ENCODE data around the gene UGT2A2. TPM values are rescaled to one million over a fixed set of nuclear protein-coding genes. Genes with fewer than 3 reads are reported as not detected.
A peak's percentile ranks its signal among the peaks of the same experiment; 100 is the strongest.

UGT2A2 gene
- total RNA-seq, 1 experiment from 2014 or later: not detected

- no TSS peak for BruUV-seq (replicated peaks)
- no peaks in the 10 kb centered on the region for H3K4me1 ChIP-seq (ENCODE audit: insufficient read depth, low read length, poor library complexity, severe bottlenecking)
- ChIA-PET CTCF (no interaction called here), POLR2A (ENCODE audit: low non-redundant PET) (no interaction called here)
- H3K9me3 ChIP-seq (ENCODE audit: low read depth, low read length, poor library complexity, severe bottlenecking): no peaks in the 10 kb centered on the region
- no peak overlapping the region for H3K27ac ChIP-seq (ENCODE audit: low read depth, low read length, poor library complexity, severe bottlenecking)
- no peak for TF ChIP-seq EZH2 (IDR thresholded peaks at IDR 0.05; ENCODE audit: borderline replicate concordance, low read depth, low read length, poor library complexity, severe bottlenecking)
- TF ChIP-seq CTCF (conservative IDR thresholded peaks at IDR 0.05; ENCODE audit: low read depth, low read length): no peak
- no peak overlapping the region for H3K4me3 ChIP-seq (ENCODE audit: low read depth, low read length, poor library complexity, severe bottlenecking)
- no peaks in the 10 kb centered on the region for H3K36me3 ChIP-seq (ENCODE audit: insufficient read depth, low read length, poor library complexity, severe bottlenecking)
- DNase-seq (ENCODE audit: low spot score): peak; percentile 0
- H3K27me3 ChIP-seq (replicated peaks; ENCODE audit: insufficient read depth, low read depth, low read length, poor library complexity): no peaks in the 10 kb centered on the region
- intact Hi-C loops (cut with micrococcal nuclease; ENCODE audit: unreplicated experiment): no loop called here
Observed at GRCh38 chr4:69594382-69594781, 45.1 kb downstream of the UGT2A2 start.

GRCh38 chr4:69591364-69591763, 48.1 kb downstream of the UGT2A2 start:
- Histone ChIP-seq H3K27ac (ENCODE audit: low read depth, low read length, poor library complexity, severe bottlenecking) (no peak overlapping the region), H3K4me1 (ENCODE audit: insufficient read depth, low read length, poor library complexity, severe bottlenecking) (no peaks in the 10 kb centered on the region), H3K9me3 (ENCODE audit: low read depth, low read length, poor library complexity, severe bottlenecking) (no peaks in the 10 kb centered on the region), H3K36me3 (ENCODE audit: insufficient read depth, low read length, poor library complexity, severe bottlenecking) (no peaks in the 10 kb centered on the region), H3K4me3 (ENCODE audit: low read depth, low read length, poor library complexity, severe bottlenecking) (no peak overlapping the region), H3K27me3 (replicated peaks; ENCODE audit: insufficient read depth, low read depth, low read length, poor library complexity) (no peaks in the 10 kb centered on the region)
- TF ChIP-seq CTCF (conservative IDR thresholded peaks at IDR 0.05; ENCODE audit: low read depth, low read length) (no peak), EZH2 (IDR thresholded peaks at IDR 0.05; ENCODE audit: borderline replicate concordance, low read depth, low read length, poor library complexity, severe bottlenecking) (no peak)
- ChIA-PET POLR2A (ENCODE audit: low non-redundant PET) (no interaction called here), CTCF (no interaction called here)
- no TSS peak for BruUV-seq (replicated peaks)
- DNase-seq (ENCODE audit: low spot score): no peak
- intact Hi-C loops (cut with micrococcal nuclease; ENCODE audit: unreplicated experiment): no loop called here

- no peaks in the 10 kb centered on the region for H3K9me3 ChIP-seq (ENCODE audit: low read depth, low read length, poor library complexity, severe bottlenecking)
- no peak for TF ChIP-seq EZH2 (IDR thresholded peaks at IDR 0.05; ENCODE audit: borderline replicate concordance, low read depth, low read length, poor library complexity, severe bottlenecking)
- TF ChIP-seq CTCF (conservative IDR thresholded peaks at IDR 0.05; ENCODE audit: low read depth, low read length): no peak
- intact Hi-C loops (cut with micrococcal nuclease; ENCODE audit: unreplicated experiment): no loop called here
- no peaks in the 10 kb centered on the region for H3K36me3 ChIP-seq (ENCODE audit: insufficient read depth, low read length, poor library complexity, severe bottlenecking)
- BruUV-seq (replicated peaks): no TSS peak
- no peak overlapping the region for H3K27ac ChIP-seq (ENCODE audit: low read depth, low read length, poor library complexity, severe bottlenecking)
- H3K4me3 ChIP-seq (ENCODE audit: low read depth, low read length, poor library complexity, severe bottlenecking): no peak overlapping the region
- CTCF ChIA-PET: no interaction called here
- no peak for DNase-seq (ENCODE audit: low spot score)
- no peaks in the 10 kb centered on the region for H3K4me1 ChIP-seq (ENCODE audit: insufficient read depth, low read length, poor library complexity, severe bottlenecking)
- no peaks in the 10 kb centered on the region for H3K27me3 ChIP-seq (replicated peaks; ENCODE audit: insufficient read depth, low read depth, low read length, poor library complexity)
- POLR2A ChIA-PET (ENCODE audit: low non-redundant PET): no interaction called here
Observed at GRCh38 chr4:69589884-69590283, 49.6 kb downstream of the UGT2A2 start.
